H1 (cell line): ENCODE measurements around the gene LRG1. TPM values are rescaled to one million over a fixed set of nuclear protein-coding genes. Genes with fewer than 3 reads are reported as not detected.
A peak's percentile ranks its signal among the peaks of the same experiment; 100 is the strongest.

ENCODE experiments used
- ATF2 ChIP-seq: IDR thresholded peaks from 2 replicates; pipeline ENCODE4 v1.6.1; 2012; ENCODE audit warnings: low read length, inconsistent platforms
- CEBPB ChIP-seq: IDR thresholded peaks from 2 replicates; pipeline ENCODE4 v1.6.1; 2012; ENCODE audit warnings: low read depth, low read length
- JUND ChIP-seq: IDR thresholded peaks from 2 replicates; pipeline ENCODE4 v1.6.1; 2011; ENCODE audit warnings: mild to moderate bottlenecking, improper control_type of control experiment, low read length
- KDM5A ChIP-seq: fragments of 200-600 bp; IDR thresholded peaks from 2 replicates; pipeline ENCODE4 v1.7.1; 2012; ENCODE audit warnings: mild to moderate bottlenecking, low read length, inconsistent platforms, mixed read lengths
- NANOG ChIP-seq: IDR thresholded peaks from 2 replicates; pipeline ENCODE4 v1.6.1; 2011; ENCODE audit warnings: low read length, low read depth, mild to moderate bottlenecking, inconsistent platforms; ENCODE audit not compliant: insufficient read depth, poor library complexity, severe bottlenecking
- NRF1 ChIP-seq: IDR thresholded peaks from 2 replicates; pipeline ENCODE4 v1.6.1; 2011; ENCODE audit warnings: mild to moderate bottlenecking, low read depth, low read length, improper control_type of control experiment
- RFX5 ChIP-seq: IDR thresholded peaks from 2 replicates; pipeline ENCODE4 v1.6.1; 2011; ENCODE audit warnings: low read depth, low read length, improper control_type of control experiment, borderline replicate concordance
- SIRT6 ChIP-seq: IDR thresholded peaks from one replicate; pipeline ENCODE4 v1.7.1; 2012; ENCODE audit warnings: low read length, inconsistent platforms
- TAF1 ChIP-seq: IDR thresholded peaks from 2 replicates; pipeline ENCODE4 v1.6.1; 2011; ENCODE audit warnings: mild to moderate bottlenecking, low read depth, low read length
- polyA plus RNA-seq, 7 experiments: library from polyadenylated mRNA; depleted of rRNA in 3 of 7; stranded (reverse) in 5 of 7; unstranded in 2 of 7; fragments of >200 nt in 5 of 7; fragments of 200-250 nt in 2 of 7; gene quantifications; 1 replicate in 5 of 7; 2 replicates in 1 of 7; 4 replicates in 1 of 7; pipeline versions ENCODE4 v1.2.1 to v1.2.3, GENCODE V29; 2011 to 2013; ENCODE audit warnings: missing spikeins in 2 of 7, mixed read lengths in 2 of 7
- total RNA-seq: library from RNA; stranded (reverse); fragmentation: NEBNext Ultra II Directional; extraction: Animal tissue kit (Norgen Biotek cat#: 25700); gene quantifications from 2 replicates; pipeline ENCODE4 v1.2.1, GENCODE V29; 2021

LRG1 gene
- total and polyA plus RNA-seq, 2 of the 8 experiments (the other 6 are each of a cell fraction or from before 2014, with no cell fraction given): 0.48 to 0.79 TPM

GRCh38 chr19:4534836-4535658 is 4.8 kb downstream of the LRG1 start, which contains the start of gene PLIN5 (continued):
- TF ChIP-seq SIRT6 (no peak), NRF1 (no peak), NANOG (no peak), KDM5A (no peak), RFX5 (no peak), ATF2 (no peak), TAF1 (peak; percentile 60; the same call in 1 of the 2 replicates), JUND (no peak), CEBPB (no peak)
